Lung microvascular endothelial cell (primary cell): ENCODE data around the gene MCUR1. TPM values are rescaled to one million over a fixed set of nuclear protein-coding genes. Genes with fewer than 3 reads are reported as not detected.
"Not testable (repeated sequence)": the region's sequence is repeated elsewhere in the genome, so short reads cannot be mapped to it uniquely, and the experiment has no call there.

ENCODE experiments used
- DNase-seq, 2 donors: peaks; one replicate each; pipeline versions ENCODE4 v3.0.0 to v3.0.0-alpha.2; 2010; ENCODE audit warnings: low read depth in 2 of 2
- total RNA-seq: library from RNA; depleted of rRNA; stranded (reverse); fragments of >200 nt; gene quantifications from 2 replicates; pipeline ENCODE4 v1.2.1, GENCODE V29; 2014

MCUR1 gene, protein sequence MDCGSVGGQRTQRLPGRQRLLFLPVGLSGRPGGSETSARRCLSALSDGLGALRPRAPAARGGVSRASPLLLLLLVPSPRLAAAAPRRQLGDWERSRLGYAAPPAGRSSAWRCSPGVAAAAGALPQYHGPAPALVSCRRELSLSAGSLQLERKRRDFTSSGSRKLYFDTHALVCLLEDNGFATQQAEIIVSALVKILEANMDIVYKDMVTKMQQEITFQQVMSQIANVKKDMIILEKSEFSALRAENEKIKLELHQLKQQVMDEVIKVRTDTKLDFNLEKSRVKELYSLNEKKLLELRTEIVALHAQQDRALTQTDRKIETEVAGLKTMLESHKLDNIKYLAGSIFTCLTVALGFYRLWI
- total RNA-seq = 5.2 and 6.5 TPM in 2 replicates

DNA sequence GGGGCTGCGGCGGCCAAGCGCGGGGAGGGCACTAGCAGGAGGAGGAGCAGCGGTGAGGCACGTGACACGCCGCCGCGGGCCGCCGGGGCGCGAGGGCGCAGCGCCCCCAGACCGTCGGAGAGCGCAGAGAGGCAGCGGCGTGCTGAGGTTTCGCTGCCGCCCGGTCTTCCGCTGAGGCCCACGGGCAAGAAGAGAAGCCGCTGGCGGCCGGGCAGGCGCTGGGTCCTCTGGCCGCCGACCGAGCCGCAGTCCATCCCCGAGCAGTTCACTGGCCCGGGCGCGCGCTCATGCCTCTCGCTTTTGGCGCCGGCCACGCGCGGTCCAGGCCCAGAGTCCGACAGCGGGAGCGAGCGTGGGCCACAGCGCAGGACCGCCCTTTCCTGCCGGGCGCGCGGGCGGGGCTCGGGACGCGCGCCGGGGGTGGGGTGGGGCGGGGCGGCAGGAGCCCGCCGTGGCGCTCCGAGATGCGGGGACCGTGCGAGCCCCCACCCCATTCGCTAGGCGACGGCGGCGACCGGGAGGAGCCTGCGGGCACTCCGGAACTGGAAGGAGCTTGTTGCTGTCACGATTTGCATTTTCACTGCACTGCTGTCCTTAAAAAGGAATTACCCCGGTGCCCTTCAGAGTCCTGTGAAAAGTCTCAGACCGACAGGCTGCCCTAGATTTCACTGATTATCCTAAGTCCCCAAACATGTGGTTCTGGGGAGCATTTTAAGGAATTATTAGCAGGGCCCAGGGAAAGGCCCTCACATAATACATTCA is at the start of gene MCUR1:
MCUR1 (minus strand) TSS at position 382 of the 762 bp plus-strand sequence; CDS start at position 254, 128 bp downstream.
- DNase-seq = peak; percentile 85 to 90

DNA sequence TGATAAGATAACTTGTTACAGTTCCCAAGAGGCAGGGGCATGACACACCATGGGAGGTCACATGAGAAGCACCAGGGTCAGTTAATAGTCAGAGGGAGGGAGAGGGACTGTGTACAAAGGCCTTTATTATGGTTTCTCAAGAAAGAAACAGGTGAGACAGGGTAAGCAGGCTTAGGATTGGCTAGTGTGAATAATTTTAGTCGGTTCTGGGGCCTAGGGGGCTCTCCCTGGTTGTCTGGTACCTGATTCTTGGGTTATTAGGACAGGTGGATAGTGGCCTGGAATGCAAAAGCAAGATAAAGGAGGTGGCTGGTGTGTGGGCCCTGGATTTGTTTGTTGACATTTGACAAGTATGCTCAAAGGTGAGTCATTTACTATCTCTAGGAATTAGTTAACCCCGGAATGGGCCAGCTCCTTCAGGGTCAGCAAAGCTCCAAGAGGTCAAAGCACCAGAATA is 49.4 kb upstream of the MCUR1 start:
- no peak for DNase-seq

DNA sequence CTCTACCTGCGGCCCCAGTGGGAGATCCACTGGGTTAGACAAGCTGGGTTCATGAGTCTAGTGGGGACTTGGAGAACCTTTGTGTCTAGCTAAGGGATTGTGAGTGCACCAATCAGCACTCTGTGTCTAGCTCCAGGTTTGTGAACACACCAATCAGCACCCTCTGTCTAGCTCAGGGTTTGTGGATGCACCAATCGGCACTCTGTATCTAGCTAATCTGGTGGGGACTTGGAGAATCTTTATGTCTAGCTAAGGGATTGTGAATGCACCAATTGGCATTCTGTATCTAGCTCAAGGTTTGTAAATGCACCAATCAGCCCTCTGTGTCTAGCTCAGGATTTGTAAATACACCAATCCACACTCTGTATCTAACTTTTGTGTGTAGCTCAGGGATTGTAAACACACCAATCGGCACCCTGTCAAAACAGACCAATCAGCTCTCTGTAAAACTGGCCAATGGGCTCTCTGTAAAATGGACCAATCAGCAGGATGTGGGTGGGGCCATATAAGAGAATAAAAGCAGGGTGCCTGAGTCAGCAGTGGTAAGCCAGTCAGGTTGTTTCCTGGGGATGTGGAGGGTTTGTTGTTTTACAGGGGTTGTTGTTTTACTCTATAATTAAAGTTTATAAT is 46.3 kb upstream of the MCUR1 start:
- not testable (repeated sequence) for DNase-seq

DNA sequence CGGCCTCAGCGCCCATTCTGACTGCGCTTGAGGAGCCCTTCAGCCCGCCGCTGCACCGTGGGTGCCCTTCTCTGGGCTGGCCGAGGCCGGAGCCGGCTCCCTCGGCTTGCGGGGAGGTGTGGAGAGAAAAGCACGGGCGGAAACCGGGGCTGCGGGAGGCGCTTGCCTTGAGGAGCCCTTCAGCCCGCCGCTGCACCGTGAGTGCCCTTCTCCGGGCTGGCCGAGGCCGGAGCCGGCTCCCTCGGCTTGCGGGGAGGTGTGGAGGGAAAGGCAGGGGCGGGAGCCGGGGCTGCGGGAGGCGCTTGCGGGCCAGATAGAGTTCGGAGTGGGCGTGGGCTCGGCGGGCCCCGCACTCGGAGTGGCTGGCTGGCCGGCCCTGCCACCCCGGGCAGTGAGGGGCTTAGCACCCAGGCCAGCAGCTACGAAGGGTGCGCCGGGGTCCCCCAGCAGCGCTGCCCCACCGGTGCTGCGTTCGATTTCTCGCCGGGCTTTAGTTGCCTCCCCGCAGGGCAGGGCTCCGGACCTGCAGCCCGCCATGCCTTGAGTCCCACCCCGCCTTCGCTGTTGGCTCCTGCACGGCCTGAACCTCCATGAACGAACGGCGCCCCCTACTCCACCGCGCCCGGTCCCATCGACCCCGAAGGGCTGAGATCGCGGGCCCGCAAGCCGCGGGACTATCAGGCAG is 45.7 kb upstream of the MCUR1 start:
- no peak for DNase-seq

DNA sequence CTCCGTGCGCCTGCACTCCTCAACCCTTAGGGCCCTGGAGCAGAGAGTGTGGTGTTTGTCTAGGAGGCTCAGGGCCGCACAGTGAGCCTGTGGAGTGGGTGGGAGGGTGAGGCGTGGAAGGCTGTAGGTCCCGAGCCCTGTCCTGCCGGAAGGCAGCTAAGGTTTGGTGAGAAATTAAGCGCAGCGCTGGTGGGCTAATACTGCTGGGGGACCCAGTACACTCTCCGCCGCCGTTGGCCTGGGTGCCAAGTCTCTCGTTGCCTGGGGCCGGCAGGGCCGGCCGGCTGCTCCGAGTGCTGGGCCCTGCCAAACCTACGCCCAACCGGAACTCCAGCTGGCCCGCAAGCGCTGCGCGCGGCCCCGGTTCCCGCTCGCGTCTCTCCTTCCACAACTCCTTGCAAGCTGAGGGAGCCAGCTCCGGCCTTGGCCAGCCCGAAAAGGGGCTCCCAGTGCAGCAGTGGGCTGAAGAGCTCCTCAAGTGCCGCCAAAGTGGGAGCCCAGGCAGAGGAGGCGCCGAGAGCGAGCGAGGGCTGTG is 40.4 kb upstream of the MCUR1 start:
- DNase-seq = no peak

DNA sequence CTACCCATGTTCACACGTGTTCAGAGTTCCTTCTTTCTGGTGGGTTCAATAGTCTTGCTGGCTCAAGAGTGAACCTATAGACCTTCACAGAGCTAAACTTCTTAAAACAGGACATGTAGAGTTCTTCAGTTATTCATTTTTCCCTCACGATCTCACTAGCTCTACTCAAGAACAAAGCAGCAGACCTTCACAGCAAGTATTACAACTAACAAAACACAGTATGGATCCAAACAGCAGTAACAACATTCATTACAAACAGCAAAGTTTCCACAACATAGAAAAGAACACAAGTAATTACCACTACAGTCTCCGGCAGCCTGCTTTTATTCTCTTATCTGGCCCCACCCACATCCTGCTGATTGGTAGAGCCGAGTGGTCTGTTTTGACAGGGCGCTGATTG is 39.5 kb upstream of the MCUR1 start:
- DNase-seq = no peak

DNA sequence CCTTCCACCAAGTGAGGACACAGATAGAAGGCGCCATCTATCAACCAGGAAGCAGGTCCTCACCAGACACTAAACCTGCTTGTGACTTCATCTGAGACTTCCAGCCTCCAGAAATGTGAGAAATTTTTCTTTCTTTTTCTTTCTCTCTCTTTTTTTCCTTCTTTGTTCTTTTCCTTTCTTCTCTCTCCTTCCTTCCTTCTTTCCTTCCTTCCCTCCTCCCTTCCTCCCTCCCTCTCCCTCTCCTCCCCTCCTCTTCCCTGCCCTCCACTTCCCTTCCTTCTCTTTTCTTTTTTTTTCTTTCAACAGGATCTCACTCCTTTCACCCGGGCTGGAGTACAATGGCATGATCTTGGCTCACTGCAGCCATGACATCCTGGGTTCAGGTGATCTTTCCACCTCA is 37.4 kb upstream of the MCUR1 start:
- no peak for DNase-seq

DNA sequence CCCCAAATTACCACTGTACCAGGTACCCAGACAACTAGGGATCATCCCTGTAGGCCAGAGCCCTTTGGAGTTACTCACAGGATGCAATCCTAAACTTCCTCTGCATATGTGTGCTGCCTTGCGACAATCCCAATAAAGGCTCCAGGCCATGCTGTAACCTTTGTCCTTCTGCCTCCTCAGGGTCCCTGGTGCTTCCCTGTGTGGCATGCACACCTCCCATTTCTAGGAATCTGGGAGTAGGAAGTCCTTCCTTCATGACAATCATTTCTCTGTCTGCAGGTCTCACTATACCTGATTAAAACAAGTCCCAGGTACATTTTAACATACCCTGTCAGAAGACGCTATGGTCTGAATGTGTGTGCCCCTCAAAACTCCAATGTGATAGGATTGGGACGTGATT is 37.0 kb upstream of the MCUR1 start:
- DNase-seq = no peak

DNA sequence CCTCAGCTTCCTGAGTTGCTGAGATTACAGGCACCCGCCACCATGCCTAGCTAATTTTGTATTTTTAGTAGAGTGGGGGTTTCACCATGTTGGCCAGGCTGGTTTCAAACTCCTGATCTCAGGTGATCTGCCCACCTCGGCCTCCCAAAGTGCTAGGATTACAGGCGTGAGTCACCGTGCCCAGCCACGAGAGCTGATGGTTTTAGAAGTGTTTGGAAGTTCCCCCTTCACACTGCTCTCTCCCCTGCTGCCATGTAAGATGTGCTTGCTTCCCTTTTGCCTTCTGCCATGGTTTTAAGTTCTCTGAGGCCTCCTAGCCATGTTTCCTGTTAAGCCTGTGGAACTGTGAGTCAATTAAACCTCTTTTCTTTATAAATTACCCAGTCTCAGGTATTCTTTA is 36.3 kb upstream of the MCUR1 start:
- DNase-seq = not testable (repeated sequence)

DNA sequence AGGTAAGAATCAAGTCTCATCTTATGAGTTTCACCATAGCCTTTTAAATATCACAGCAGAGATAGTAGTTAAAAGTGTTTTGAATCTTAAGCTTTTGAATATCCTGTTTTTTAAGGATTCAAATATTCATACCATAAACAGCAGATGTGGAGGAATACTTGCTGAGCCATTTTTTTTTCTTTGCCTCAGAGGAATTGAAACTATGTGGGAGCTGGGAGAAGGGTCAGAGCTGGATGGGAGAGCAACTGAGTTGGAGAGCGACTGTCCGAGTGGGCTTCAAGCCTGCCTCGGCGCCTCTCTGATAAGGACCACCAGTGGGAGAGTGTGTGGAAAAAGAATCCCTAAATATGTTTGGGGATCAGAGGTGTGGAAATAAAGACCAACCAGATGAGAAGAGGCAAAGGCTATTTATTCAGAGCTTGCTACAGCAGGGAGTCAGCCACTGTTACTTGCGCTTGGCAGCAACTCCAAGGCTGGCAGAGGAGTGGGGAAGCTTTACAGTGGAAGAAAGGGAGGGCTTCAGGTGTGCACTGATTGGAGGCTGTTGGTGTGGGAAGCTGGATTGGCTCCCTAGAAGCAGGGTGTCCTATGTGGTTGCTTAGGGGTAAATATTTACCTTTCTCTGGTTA is 34.3 kb upstream of the MCUR1 start:
- no peak for DNase-seq

DNA sequence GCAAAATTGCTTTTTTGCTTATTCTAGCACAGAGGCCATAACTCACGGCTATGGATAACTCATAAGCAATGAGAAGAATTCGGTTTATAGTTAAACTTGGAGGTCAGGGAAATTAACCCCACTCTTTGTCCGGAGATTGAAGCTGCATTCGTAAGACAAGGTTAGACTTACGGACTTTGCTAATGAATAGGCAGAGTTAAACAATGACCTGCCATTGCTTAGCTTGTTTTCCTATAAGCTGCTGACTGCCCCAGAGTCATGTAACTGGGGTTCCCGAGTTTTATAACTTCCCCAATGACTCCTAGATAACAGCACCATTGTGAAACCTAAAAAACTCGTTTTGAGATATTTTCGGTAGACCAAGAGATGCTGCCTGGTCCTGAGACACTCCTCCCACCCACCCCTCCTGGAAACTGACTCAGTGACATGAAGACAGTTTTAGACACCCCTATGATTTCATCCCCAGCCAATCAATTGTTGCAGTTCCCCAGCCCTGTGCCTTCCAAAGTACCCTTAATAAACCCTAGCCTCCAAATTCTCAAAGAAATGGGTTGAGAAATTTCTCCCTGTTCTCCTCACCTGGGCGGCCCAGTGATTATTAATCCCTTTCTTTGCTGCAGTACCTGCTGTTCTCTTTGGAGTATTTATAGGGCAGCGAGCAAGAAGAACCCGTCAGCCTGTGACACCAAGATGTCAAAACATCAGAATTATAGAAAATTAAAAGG is 33.1 kb upstream of the MCUR1 start:
- no peak for DNase-seq

DNA sequence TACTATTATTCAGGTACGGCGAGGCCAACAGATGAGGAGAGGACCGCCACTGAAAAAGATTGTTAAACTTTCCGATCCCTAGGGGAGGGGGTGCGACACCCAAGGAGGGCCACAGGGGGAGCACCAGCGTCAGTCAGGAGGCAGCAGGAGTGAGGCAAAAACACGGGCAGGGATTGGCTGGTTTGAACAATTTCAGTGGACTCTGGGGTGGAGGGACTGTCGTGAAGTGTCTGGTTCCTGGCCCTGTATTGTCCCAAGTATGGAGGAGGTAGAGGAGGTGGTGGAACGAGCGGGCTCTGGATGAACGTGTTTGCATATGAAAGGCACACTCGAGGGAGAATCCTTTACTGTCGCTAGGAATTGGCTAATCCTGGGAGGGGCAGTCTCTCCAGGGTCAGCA is 32.5 kb upstream of the MCUR1 start:
- no peak for DNase-seq

DNA sequence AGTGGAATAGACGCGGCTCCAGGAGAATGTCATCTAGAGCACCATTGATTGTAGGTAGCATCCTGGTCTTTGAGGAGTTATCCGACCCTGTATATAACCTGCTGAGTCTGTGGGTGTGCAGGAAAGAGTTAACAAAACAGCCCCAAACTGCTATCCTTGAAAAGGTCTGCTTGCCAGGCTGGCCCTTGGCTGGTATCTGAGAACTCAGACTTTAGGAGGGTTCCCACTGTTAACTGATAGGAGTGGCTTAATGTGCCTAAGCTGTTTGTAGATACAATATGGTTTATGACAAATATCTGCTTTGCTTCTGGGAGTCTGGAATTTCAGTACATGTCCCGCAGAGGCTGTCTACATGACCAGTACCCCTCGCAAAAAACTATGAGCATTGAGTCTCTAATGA is 27.6 kb upstream of the MCUR1 start:
- no peak for DNase-seq

DNA sequence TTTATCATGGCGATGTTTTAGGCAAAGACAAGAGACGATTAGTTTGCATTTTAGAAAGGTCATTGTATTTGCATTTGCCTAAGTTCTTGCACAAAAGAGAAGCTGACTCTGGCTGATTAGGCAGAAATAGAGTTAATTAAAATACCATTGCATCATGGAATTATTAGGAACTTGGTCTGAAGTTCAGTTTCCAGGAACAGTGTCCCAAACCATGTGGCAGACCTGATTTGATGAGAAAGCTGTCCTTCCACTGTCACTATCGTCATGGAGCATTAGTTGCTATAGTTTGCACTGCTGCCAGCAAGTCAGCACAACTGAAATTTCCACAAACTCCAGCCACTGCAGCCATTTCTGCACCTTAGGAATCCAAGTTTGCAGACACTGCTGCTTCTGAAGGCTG is 24.3 kb upstream of the MCUR1 start:
- DNase-seq = no peak

DNA sequence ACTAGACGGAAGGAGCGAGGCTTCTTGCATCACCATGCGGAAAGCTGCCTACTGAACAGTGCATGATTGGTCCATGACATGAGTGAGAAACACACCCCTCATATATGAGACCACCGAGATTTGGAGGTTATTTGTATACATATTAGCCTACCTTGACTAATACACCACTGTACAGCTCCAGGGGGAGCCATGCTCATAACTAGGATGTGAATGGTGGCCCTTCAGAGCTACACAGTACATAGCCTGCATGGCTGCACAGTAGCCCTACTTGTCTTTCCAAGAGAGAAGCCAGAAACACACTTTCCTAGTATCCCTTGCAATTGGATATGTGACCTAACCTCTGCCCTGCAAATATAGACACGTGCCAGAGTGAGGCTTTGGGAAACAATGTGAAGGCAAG is 21.8 kb upstream of the MCUR1 start:
- DNase-seq = no peak

DNA sequence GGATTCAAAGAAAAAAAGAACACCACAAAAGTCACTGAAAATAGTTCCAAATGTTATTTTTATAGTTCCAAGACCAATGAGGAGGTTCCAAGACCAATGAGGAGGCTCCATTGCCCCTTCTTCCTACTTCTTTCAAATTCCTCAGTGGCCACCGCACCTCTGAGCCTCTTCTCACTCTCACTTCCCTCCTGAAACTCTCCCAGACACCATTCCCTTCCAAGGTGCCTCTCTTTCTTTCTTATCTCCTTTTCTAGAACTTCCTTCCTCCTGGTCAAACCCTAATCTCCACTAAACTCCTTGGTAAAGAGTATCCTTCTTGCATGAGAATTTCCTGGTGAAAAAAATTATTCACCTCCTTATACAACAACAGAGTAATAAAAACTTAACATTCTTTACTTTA is 20.4 kb upstream of the MCUR1 start:
- DNase-seq = no peak

DNA sequence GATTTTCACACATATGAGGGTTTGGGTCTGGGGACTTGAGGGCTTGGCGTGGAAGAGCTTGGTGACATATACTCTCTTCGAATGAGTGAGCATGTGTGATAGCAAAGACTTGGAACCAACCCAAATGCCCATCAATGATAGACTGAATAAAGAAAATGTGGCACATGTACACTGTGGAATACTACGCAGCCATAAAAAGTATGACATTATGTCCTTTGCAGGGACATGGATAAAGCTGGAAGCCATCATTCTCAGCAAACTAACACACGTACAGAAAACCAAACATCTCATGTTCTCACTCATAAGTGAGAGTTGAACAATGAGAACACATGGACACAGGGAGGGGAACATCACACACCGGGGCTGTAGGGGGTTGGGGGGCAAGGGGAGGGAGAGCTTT is 19.7 kb upstream of the MCUR1 start:
- not testable (repeated sequence) for DNase-seq

DNA sequence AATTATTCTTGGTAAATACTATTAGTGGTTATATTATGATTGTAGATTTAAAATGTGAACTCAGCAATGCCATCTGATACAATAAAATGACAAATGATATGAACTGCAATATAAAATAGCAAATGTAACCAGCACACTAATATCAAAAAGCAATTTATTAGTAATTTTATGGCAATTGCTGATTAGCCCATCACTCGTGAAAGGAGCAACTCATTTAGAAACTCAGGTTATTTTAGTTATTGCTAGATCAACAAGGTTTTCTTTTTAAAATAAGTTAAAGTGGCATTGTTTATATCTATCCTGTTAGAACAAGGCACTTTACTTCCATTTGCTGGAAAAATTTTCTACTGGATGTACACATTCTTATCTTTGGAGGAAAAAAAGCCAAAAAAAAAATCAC is 18.4 kb upstream of the MCUR1 start:
- no peak for DNase-seq

DNA sequence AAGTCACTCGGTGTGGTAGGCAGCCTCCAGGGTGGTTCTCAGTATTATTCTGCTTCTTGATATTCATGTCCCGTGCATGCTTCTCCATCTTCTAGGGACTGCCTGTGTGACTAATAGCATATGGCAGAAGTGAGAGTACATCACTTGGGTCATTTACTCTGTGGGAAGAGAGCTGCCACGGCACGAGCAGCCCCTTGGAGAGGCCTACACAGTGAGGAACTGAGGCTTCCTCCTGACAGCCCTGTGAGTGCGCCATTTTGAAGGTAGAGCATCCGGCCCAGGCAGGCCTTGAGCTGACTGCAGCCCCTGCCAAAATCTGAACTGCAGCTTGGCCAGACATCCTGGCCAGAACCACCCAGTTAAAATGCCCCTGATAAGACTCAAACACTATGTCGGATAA is 17.3 kb upstream of the MCUR1 start:
- DNase-seq = no peak

DNA sequence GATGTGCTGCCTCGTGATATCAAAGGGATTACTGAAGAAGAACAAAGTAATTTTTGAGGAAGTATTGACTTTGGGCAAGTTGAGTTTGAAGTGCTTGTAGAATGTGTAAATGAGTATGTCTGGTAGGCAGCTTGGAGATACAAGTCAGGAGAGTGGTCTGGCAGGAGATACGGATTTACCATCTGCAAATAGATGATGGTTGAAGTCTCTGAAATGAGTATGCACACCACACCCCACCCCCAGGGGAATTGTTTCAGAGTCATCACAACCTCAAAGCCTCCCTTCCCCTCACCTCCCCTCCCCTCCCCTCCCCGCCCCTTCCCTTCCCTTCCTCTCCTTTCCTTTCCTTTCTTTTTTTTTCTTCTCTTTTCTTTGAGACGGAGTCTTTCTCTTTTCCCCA is 16.4 kb upstream of the MCUR1 start:
- DNase-seq = no peak
